ES-I3 (cell line): ENCODE data around the gene ATN1.

ENCODE experiments used
- H3K36me3 ChIP-seq: 2 replicates; pipeline ENCODE4 v1.6.1; 2013; ENCODE audit warnings: mild to moderate bottlenecking, low read length, control low read depth, moderate library complexity; ENCODE audit not compliant: insufficient read depth
- H3K4me1 ChIP-seq: 2 replicates; pipeline ENCODE4 v1.6.1; 2013; ENCODE audit warnings: mild to moderate bottlenecking, control low read depth, low read length; ENCODE audit not compliant: insufficient read depth
- H3K9ac ChIP-seq: 2 replicates; pipeline ENCODE4 v1.6.1; 2013; ENCODE audit warnings: low read depth, mild to moderate bottlenecking, low read length, moderate library complexity
- H3K9me3 ChIP-seq: 2 replicates; pipeline ENCODE4 v1.6.1; 2013; ENCODE audit warnings: mild to moderate bottlenecking, low read length, moderate library complexity; ENCODE audit not compliant: control insufficient read depth, insufficient read depth

The ATN1 gene

GRCh38 chr12:6925540-6926279 lies 2.0 kb upstream of the ATN1 start:
- peak overlapping the region; percentile 74 for H3K9ac ChIP-seq
- no peaks in the 10 kb centered on the region for H3K36me3 ChIP-seq
- H3K4me1 ChIP-seq = peaks cover 21% of the 10 kb centered on the region
- no peaks in the 10 kb centered on the region for H3K9me3 ChIP-seq

GRCh38 chr12:6928022-6928702 lies 403 bp downstream of the ATN1 start:
- peaks cover 21% of the 10 kb centered on the region for H3K4me1 ChIP-seq
- no peaks in the 10 kb centered on the region for H3K9me3 ChIP-seq
- H3K9ac ChIP-seq = peak overlapping the region; percentile 81

GRCh38 chr12:6928703-6929407 lies 1.1 kb downstream of the ATN1 start:
- Histone ChIP-seq H3K9ac (peak overlapping the region; percentile 81), H3K36me3 (peaks cover 8% of the 10 kb centered on the region), H3K9me3 (no peaks in the 10 kb centered on the region), H3K4me1 (peaks cover 21% of the 10 kb centered on the region)

More at GRCh38 chr12:6928022-6928702, 403 bp downstream of the ATN1 start:
- H3K36me3 ChIP-seq = peaks cover 4% of the 10 kb centered on the region

- H3K9ac ChIP-seq = peak overlapping the region; percentile 81
- H3K4me1 ChIP-seq = peaks cover 18% of the 10 kb centered on the region
- no peaks in the 10 kb centered on the region for H3K9me3 ChIP-seq
- H3K36me3 ChIP-seq = peaks cover 14% of the 10 kb centered on the region
Measured at GRCh38 chr12:6929466-6930452, 2.0 kb downstream of the ATN1 start.

- Histone ChIP-seq H3K4me1 (peaks cover 11% of the 10 kb centered on the region), H3K36me3 (peaks cover 14% of the 10 kb centered on the region), H3K9ac (no peak overlapping the region), H3K9me3 (no peaks in the 10 kb centered on the region)
Measured at GRCh38 chr12:6932766-6933165, 5.0 kb downstream of the ATN1 start.

GRCh38 chr12:6934110-6934509 lies 6.4 kb downstream of the ATN1 start:
- Histone ChIP-seq H3K36me3 (peaks cover 14% of the 10 kb centered on the region), H3K9me3 (no peaks in the 10 kb centered on the region), H3K9ac (no peak overlapping the region), H3K4me1 (peaks cover 11% of the 10 kb centered on the region)

- Histone ChIP-seq H3K9me3 (no peaks in the 10 kb centered on the region), H3K36me3 (peaks cover 14% of the 10 kb centered on the region), H3K9ac (no peak overlapping the region), H3K4me1 (no peaks in the 10 kb centered on the region; the same call in 1 of the 2 replicates)
Measured at GRCh38 chr12:6935371-6936193, 7.8 kb downstream of the ATN1 start.

- Histone ChIP-seq H3K36me3 (peaks cover 16% of the 10 kb centered on the region), H3K4me1 (no peaks in the 10 kb centered on the region; the same call in 1 of the 2 replicates), H3K9me3 (no peaks in the 10 kb centered on the region), H3K9ac (no peak overlapping the region)
Measured at GRCh38 chr12:6936194-6936635, 8.5 kb downstream of the ATN1 start.

GRCh38 chr12:6936636-6937480 lies 9.1 kb downstream of the ATN1 start:
- Histone ChIP-seq H3K4me1 (no peaks in the 10 kb centered on the region; the same call in 1 of the 2 replicates), H3K36me3 (peaks cover 18% of the 10 kb centered on the region), H3K9ac (peak overlapping the region; percentile 72), H3K9me3 (no peaks in the 10 kb centered on the region)

GRCh38 chr12:6937481-6938352 lies 10.0 kb downstream of the ATN1 start:
- H3K9me3 ChIP-seq = no peaks in the 10 kb centered on the region
- no peaks in the 10 kb centered on the region; the same call in 1 of the 2 replicates for H3K4me1 ChIP-seq
- peak overlapping the region; percentile 72 for H3K9ac ChIP-seq
- H3K36me3 ChIP-seq = peaks cover 14% of the 10 kb centered on the region; the same call in 1 of the 2 replicates

GRCh38 chr12:6938353-6939190 lies 10.8 kb downstream of the ATN1 start:
- Histone ChIP-seq H3K4me1 (no peaks in the 10 kb centered on the region; the same call in 1 of the 2 replicates), H3K9me3 (no peaks in the 10 kb centered on the region), H3K36me3 (peaks cover 12% of the 10 kb centered on the region; the same call in 1 of the 2 replicates), H3K9ac (peak overlapping the region; percentile 72)
